Psoas muscle (tissue), 8 donors: Measurements from ENCODE around the gene C19orf38. TPM values are rescaled to one million over a fixed set of nuclear protein-coding genes. Genes with fewer than 3 reads are reported as not detected.

ENCODE experiments used
- ATAC-seq, 4 donors: fragments of 200-7000 bp; cut with Tn5 transposase; one replicate each; pipeline ENCODE4 v1.9.1; 2020; ENCODE audit warnings: moderate library complexity in 3 of 4, mild to moderate bottlenecking in 2 of 4
- DNase-seq, 2 donors: peaks; one replicate each; pipeline ENCODE4 v3.0.0-alpha.2; 2020
- H3K27ac ChIP-seq: fragments of 200-600 bp; one replicate; pipeline ENCODE4 v1.8.0; 2022
- H3K27me3 ChIP-seq, 3 donors: fragments of 200-600 bp in 1 of 3; one replicate each; pipeline versions ENCODE4 v1.6.1 to v1.8.0; 2013 to 2022; ENCODE audit warnings: low read length in 2 of 3, mild to moderate bottlenecking in 2 of 3, moderate library complexity in 1 of 3; ENCODE audit not compliant: insufficient read depth in 3 of 3
- H3K36me3 ChIP-seq, 2 donors: fragments of 200-600 bp in 1 of 2; one replicate each; pipeline versions ENCODE4 v1.6.1 to v1.8.0; 2013 to 2022; ENCODE audit warnings: low read depth in 1 of 2, mild to moderate bottlenecking in 1 of 2, moderate library complexity in 1 of 2; ENCODE audit not compliant: insufficient read depth in 1 of 2
- H3K4me1 ChIP-seq: fragments of 200-600 bp; one replicate; pipeline ENCODE4 v1.8.0; 2022
- H3K4me3 ChIP-seq: fragments of 200-600 bp; one replicate; pipeline ENCODE4 v1.8.0; 2022; ENCODE audit warnings: mild to moderate bottlenecking
- H3K9me3 ChIP-seq: fragments of 200-600 bp; one replicate; pipeline ENCODE4 v1.8.0; 2022
- WGBS, 3 donors: extraction: QIAGEN DNeasy Blood & Tissue Kit; methylation state at CpG; one replicate each; pipeline versions ENCODE4 v1.1.6 to v1.1.7; 2013; 5-methylcytosine and 5-hydroxymethylcytosine counted together
- intact Hi-C, 2 donors: fragments of 100-400 bp; cut with DNase I; formaldehyde crosslinking; loops; one replicate each; pipeline versions ENCODE4 v1.11.0 to v1.14.2; 2022
- long read RNA-seq, 2 donors: library from polyadenylated mRNA; unstranded; transcript quantifications; one replicate each; pipeline ENCODE4 v2.0.0, GENCODE V29; 2021
- polyA plus RNA-seq, 3 donors: library from polyadenylated mRNA; stranded (reverse); fragments of 200-250 nt; gene quantifications; one replicate each; pipeline ENCODE4 v1.2.3, GENCODE V29; 2013
- total RNA-seq, 4 donors: library from RNA; stranded (reverse); fragmentation: NEBNext Ultra II Directional in 2 of 4; extraction: Animal tissue kit (Norgen Biotek cat#: 25700) in 2 of 4; gene quantifications; one replicate each; pipeline versions ENCODE4 v1.2.1 to v1.2.4, GENCODE V29; 2021 to 2023
- TF ChIP-seq, protein P1 (sequence below): fragments of 200-600 bp; IDR thresholded peaks from one replicate; pipeline ENCODE4 v1.8.0; 2022; ENCODE audit warnings: antibody characterized with exemption
- donor health status: healthy with polysubstance abuse.
- donor health status: DM: no; HTN: no; CAD: no; lungs with moderate emphysema.
- donor health status: Bipolar disorder and iron deficiency.
- donor health status: healthy.
- donor health status: DM: yes; HTN: yes; CAD: no.
- donor health status: DM: no; HTN: no; CAD: no.
- donor health status: DM: no; HTN: no; CAD: no.
- donor health status: DM: yes; HTN: yes; CAD: no.

Gene C19orf38, protein sequence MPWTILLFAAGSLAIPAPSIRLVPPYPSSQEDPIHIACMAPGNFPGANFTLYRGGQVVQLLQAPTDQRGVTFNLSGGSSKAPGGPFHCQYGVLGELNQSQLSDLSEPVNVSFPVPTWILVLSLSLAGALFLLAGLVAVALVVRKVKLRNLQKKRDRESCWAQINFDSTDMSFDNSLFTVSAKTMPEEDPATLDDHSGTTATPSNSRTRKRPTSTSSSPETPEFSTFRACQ
- total RNA-seq (1 to 10 TPM in 3 of 4 donors, under 1 TPM in 1; 0.30 to 1.8 (median 1.4) TPM), polyA plus RNA-seq (1 to 10 TPM; 1.0 to 2.9 (median 1.3) TPM)
- long read RNA-seq, donor 1, partial matches to known transcripts: 1 of 1 reads
- long read RNA-seq, donor 1, other reads (novel, unspliced or antisense): 0 of 1 reads
- long read RNA-seq, donor 2: 0 reads

DNA sequence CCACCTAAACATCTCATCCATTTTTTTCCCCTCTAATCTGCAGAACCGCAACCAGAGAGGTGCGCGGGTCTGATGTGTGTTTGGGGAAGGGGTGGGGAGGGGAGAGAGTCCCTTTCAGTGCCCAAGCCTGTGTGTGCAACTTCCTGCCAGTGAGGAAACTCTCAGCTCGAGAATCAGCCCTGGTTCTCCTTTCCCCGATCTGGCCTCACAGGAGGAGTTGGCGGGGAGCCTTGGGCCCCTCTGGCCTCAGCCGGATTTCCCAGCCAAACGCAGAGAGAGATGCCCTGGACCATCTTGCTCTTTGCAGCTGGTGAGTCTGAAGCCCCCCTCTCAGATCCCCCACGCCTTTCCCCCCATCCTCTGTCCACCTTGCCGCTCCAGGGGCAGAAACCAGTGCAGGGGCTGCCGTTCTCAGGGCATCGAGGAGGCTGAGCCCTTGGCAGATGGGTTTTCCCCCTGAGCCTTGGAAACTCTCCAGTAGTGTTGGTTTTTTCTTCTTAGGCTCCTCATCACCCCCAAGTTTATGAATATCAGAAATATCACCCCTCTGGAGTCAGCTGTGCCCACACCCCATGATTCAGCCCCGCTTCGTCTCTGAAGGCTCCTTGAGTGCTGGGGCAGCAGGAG lies at the start of gene C19orf38:
Gene C19orf38, plus strand, starts transcription at position 186 of the 627 bp plus-strand sequence. Its CDS starts 94 bp downstream, at position 280.
- intact Hi-C loops: no loop called here
- DNase-seq (no peak), ATAC-seq (no peak)
- Histone ChIP-seq H3K4me3 (no peak within 1 kb of the TSS), H3K9me3 (no peaks in the 10 kb centered on the region), H3K27me3 (no peaks in the 10 kb centered on the region), H3K36me3 (no peaks in the 10 kb centered on the region), H3K4me1 (no peaks in the 10 kb centered on the region), H3K27ac (no peak within 1 kb of the TSS)
- 41 to 46% (median 45%) methylated on average over 14 of the region's 14 CpGs for WGBS, 3 donors
- TF ChIP-seq, protein P1, sequence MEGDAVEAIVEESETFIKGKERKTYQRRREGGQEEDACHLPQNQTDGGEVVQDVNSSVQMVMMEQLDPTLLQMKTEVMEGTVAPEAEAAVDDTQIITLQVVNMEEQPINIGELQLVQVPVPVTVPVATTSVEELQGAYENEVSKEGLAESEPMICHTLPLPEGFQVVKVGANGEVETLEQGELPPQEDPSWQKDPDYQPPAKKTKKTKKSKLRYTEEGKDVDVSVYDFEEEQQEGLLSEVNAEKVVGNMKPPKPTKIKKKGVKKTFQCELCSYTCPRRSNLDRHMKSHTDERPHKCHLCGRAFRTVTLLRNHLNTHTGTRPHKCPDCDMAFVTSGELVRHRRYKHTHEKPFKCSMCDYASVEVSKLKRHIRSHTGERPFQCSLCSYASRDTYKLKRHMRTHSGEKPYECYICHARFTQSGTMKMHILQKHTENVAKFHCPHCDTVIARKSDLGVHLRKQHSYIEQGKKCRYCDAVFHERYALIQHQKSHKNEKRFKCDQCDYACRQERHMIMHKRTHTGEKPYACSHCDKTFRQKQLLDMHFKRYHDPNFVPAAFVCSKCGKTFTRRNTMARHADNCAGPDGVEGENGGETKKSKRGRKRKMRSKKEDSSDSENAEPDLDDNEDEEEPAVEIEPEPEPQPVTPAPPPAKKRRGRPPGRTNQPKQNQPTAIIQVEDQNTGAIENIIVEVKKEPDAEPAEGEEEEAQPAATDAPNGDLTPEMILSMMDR: no peak

- no peak overlapping the region for H3K27ac ChIP-seq
- DNase-seq (no peak), ATAC-seq (no peak)
- intact Hi-C loops: no loop called here
- WGBS, 3 donors: 70 to 79% (median 72%) methylated on average over 9 of the region's 9 CpGs
- no peaks in the 10 kb centered on the region for H3K4me1 ChIP-seq
- no peaks in the 10 kb centered on the region for H3K9me3 ChIP-seq
- H3K36me3 ChIP-seq: peaks cover 7 to 97% of the 10 kb centered on the region in 2 donors
- H3K4me3 ChIP-seq: no peak overlapping the region
- no peaks in the 10 kb centered on the region for H3K27me3 ChIP-seq
- TF ChIP-seq, protein P1: no peak
Measured at GRCh38 chr19:10800488-10800887, 47.7 kb upstream of the C19orf38 start.

- no peaks in the 10 kb centered on the region for H3K4me1 ChIP-seq
- H3K36me3 ChIP-seq: peaks cover 5 to 95% of the 10 kb centered on the region in 2 donors
- H3K4me3 ChIP-seq: no peak overlapping the region
- no peaks in the 10 kb centered on the region for H3K9me3 ChIP-seq
- ATAC-seq: no peak
- WGBS, 3 donors: 92 to 98% (median 96%) methylated on average over 5 of the region's 5 CpGs
- TF ChIP-seq, protein P1: no peak
- no peaks in the 10 kb centered on the region for H3K27me3 ChIP-seq
- DNase-seq: no peak
- no peak overlapping the region for H3K27ac ChIP-seq
- intact Hi-C loops: no loop called here
Measured at GRCh38 chr19:10802479-10802878, 45.7 kb upstream of the C19orf38 start.

DNA sequence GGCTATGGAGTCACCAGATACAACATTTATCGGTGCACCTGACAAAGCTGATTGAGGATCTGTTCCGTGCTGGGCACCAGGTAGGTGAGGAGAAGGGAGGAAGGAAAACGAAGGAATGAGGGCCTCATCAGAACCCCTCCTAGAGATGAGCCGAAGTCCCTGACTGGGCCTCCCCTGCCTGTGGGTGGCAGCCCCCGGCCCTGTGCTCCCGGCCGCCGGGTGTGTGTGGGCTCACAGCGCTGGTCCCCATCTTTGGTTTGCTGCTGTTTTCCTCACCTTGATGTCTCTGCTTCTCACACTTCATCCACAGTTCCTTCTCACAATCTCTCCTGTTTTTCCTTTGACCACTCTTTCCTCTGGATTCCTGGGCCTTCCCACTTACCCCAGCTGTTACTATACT lies 45.0 kb upstream of the C19orf38 start:
- Histone ChIP-seq H3K36me3 (peaks cover 5 to 95% of the 10 kb centered on the region in 2 donors), H3K27me3 (no peaks in the 10 kb centered on the region), H3K9me3 (no peaks in the 10 kb centered on the region), H3K4me3 (no peak overlapping the region), H3K27ac (no peak overlapping the region), H3K4me1 (no peaks in the 10 kb centered on the region)
- ATAC-seq (no peak), DNase-seq (no peak)
- TF ChIP-seq, protein P1: no peak
- 93 to 95% (median 95%) methylated on average over 9 of the region's 9 CpGs for WGBS, 3 donors
- intact Hi-C loops: no loop called here
